Measurements from ENCODE around the gene CTAG1B.
"Not testable (repeated sequence)": the region's sequence is repeated elsewhere in the genome, so short reads cannot be mapped to it uniquely, and the experiment has no call there.

The CTAG1B gene

DNA sequence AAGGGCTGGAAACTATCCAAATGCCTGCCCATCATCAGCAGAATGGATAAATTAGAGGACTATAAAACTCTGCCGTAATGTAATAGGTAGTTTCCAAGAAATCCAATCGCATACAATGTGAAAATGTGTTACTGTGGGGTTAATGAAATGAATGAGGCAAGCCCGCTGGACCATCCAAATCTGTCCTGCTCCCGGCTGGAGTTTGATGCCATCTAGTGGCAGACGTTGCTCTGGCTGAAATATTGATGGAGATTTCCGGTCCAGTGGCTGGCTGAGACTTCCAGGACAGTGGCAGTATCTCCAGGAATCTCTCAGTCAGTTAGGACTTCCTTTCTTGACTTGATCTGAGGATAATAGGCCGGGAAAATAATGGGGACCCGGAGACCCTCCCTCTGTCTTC is 36.1 kb downstream of the CTAG1B start:
- H3K9me2 ChIP-seq (ENCODE audit: low read depth, low read length); H3K27ac ChIP-seq (ENCODE audit: low read depth, low read length, poor library complexity, severe bottlenecking); H4K20me1 ChIP-seq (ENCODE audit: insufficient read depth, low read length); H3K4me3 ChIP-seq (ENCODE audit: low read depth, low read length, poor library complexity, severe bottlenecking); H2AFZ ChIP-seq (ENCODE audit: low read length); H3K9me3 ChIP-seq (ENCODE audit: low read length); H3F3A ChIP-seq (ENCODE audit: insufficient read depth, low read length); H3K9ac ChIP-seq (ENCODE audit: low read length); H3K79me2 ChIP-seq (ENCODE audit: insufficient read depth, low read length); H3K4me2 ChIP-seq (ENCODE audit: low read length); H3K36me3 ChIP-seq (ENCODE audit: insufficient read depth, low read length); H3K4me1 ChIP-seq (ENCODE audit: insufficient read depth, low read length, severe bottlenecking); H3K27me3 ChIP-seq (ENCODE audit: insufficient read depth, low read length): not testable (repeated sequence)

DNA sequence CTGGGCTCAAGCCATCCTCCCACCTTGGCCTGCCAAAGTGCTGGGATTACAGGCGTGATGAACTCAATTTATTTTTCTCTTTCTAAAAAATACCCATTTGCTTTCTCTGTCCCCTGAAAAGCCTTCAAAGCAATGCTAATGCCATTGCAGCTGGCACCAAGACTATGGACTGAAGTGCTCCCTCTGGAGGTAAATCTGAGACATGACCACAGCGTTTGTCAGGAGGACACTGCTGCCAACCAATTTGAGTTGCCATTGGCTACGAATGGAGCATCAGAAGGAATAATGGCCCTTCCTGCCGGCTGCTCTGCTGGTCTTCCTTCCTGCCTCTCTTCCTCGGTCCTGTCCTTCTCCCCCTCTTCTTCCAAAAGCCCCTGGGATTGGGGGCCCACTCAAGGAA is 44.0 kb downstream of the CTAG1B start:
- H4K20me1 ChIP-seq (ENCODE audit: insufficient read depth, low read length); H3K9ac ChIP-seq (ENCODE audit: low read length); H3K4me3 ChIP-seq (ENCODE audit: low read depth, low read length, poor library complexity, severe bottlenecking); H3K36me3 ChIP-seq (ENCODE audit: insufficient read depth, low read length); H2AFZ ChIP-seq (ENCODE audit: low read length); H3F3A ChIP-seq (ENCODE audit: insufficient read depth, low read length); H3K27ac ChIP-seq (ENCODE audit: low read depth, low read length, poor library complexity, severe bottlenecking); H3K9me3 ChIP-seq (ENCODE audit: low read length); H3K4me1 ChIP-seq (ENCODE audit: insufficient read depth, low read length, severe bottlenecking); H3K4me2 ChIP-seq (ENCODE audit: low read length); H3K79me2 ChIP-seq (ENCODE audit: insufficient read depth, low read length); H3K9me2 ChIP-seq (ENCODE audit: low read depth, low read length); H3K27me3 ChIP-seq (ENCODE audit: insufficient read depth, low read length): not testable (repeated sequence)

DNA sequence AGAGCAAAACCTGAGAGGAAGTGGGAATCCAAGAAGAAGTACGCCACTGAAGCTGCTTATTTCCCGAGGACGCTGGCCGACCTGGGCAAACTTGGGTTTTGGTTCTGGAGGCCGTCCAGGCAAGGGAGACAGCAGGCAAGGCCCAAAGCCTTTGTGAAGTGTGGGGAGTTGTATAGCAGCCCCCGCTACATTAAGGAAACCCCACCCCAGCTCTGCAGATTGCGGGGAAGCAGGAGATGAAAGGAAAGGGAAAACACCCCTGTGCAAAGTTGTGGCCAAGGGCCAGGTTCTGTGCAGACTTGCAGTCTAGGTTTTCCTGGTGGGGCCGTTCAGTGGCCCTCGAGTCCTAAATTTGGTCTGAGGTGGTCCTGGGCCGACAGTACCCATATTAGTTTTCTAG is 46.0 kb downstream of the CTAG1B start:
- H3K79me2 ChIP-seq (ENCODE audit: insufficient read depth, low read length); H3K9ac ChIP-seq (ENCODE audit: low read length); H3K9me3 ChIP-seq (ENCODE audit: low read length); H3K27me3 ChIP-seq (ENCODE audit: insufficient read depth, low read length); H2AFZ ChIP-seq (ENCODE audit: low read length); H3K4me2 ChIP-seq (ENCODE audit: low read length); H3K4me3 ChIP-seq (ENCODE audit: low read depth, low read length, poor library complexity, severe bottlenecking); H4K20me1 ChIP-seq (ENCODE audit: insufficient read depth, low read length); H3F3A ChIP-seq (ENCODE audit: insufficient read depth, low read length); H3K4me1 ChIP-seq (ENCODE audit: insufficient read depth, low read length, severe bottlenecking); H3K9me2 ChIP-seq (ENCODE audit: low read depth, low read length); H3K27ac ChIP-seq (ENCODE audit: low read depth, low read length, poor library complexity, severe bottlenecking); H3K36me3 ChIP-seq (ENCODE audit: insufficient read depth, low read length): not testable (repeated sequence)

DNA sequence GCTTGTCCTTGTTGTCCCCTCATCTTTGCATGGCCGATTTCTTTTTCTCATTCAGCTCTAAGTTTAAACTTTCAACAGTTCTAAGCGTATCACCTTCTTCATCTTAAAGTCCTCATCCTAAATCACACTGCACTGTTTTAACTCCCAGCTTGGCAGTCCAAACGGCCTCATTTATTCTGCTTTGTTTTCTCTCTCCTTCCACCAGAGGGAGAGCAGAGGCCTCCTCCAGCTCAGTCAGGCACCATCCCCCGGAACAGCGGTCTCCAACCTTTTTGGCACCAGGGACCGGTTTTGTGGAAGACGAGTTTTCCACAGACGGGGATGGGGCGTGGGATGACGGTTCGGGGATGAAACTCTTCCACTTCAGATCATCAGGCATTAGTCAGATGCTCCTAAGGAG is 48.7 kb downstream of the CTAG1B start:
- not testable (repeated sequence) for H3K9ac ChIP-seq (ENCODE audit: low read length); H3K9me2 ChIP-seq (ENCODE audit: low read depth, low read length); H3K4me3 ChIP-seq (ENCODE audit: low read depth, low read length, poor library complexity, severe bottlenecking); H3K79me2 ChIP-seq (ENCODE audit: insufficient read depth, low read length); H3K27ac ChIP-seq (ENCODE audit: low read depth, low read length, poor library complexity, severe bottlenecking); H3K9me3 ChIP-seq (ENCODE audit: low read length); H3K4me1 ChIP-seq (ENCODE audit: insufficient read depth, low read length, severe bottlenecking); H3K27me3 ChIP-seq (ENCODE audit: insufficient read depth, low read length); H3K4me2 ChIP-seq (ENCODE audit: low read length); H4K20me1 ChIP-seq (ENCODE audit: insufficient read depth, low read length); H3K36me3 ChIP-seq (ENCODE audit: insufficient read depth, low read length); H2AFZ ChIP-seq (ENCODE audit: low read length); H3F3A ChIP-seq (ENCODE audit: insufficient read depth, low read length)

Data from OCI-LY1 (cell line).